ENCODE results near the gene B4GALT5. TPM values are rescaled to one million over a fixed set of nuclear protein-coding genes. Genes with fewer than 3 reads are reported as not detected.
"Not testable (repeated sequence)": the region's sequence is repeated elsewhere in the genome, so short reads cannot be mapped to it uniquely, and the experiment has no call there.

Gene B4GALT5
- total RNA-seq, 1 donor from 2014 or later, result 82.0 TPM

GRCh38 chr20:49682278-49682677 lies 31.4 kb downstream of the B4GALT5 start:
- DNase-seq (ENCODE audit: extremely low read depth, low read depth, low spot score), result no peak

- no peak for DNase-seq (ENCODE audit: extremely low read depth, low read depth, low spot score)
These were observed 31.8 kb downstream of the B4GALT5 start for GRCh38 chr20:49681850-49682216.

DNA sequence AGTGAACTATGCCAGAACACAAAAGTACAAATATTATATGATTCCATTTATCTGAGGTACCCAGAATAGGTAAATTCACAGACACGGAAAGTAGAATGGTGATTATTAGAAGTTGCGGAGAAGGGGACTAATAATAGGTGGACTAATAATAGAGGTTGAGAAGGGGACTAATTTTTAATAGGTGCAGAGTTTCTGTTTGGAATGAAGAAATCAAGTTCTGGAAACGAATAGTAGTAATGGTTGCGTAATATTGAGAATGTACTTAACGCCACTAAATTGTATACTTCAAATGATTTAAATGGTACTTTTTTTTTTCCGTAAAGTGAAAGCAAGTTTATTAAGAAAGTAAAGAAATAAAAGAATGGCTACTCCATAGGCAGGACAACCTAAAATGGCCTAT lies 33.2 kb downstream of the B4GALT5 start:
- no peak for DNase-seq (ENCODE audit: extremely low read depth, low read depth, low spot score)

DNA sequence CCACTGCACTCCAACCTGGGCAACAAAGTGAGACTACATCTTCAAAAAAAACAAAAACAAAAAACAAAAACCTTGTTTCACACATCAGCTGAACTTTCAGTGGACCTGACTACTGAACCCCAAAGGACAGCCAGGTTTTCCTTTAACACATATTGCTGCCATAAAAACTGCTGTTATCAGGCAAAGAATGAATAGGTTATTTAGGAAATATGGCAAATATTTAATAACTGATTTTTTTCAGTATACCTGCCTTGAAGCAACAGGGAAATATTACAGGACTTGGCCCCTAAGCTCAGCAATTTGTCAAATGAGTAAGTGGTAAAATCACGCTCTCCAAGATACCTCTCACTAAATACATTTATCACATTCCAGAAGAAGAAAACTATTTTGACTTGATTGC lies 34.0 kb downstream of the B4GALT5 start:
- DNase-seq (ENCODE audit: extremely low read depth, low read depth, low spot score), result no peak

- no peak for DNase-seq (ENCODE audit: extremely low read depth, low read depth, low spot score)
These were observed 35.6 kb downstream of the B4GALT5 start for GRCh38 chr20:49677777-49678758.

DNA sequence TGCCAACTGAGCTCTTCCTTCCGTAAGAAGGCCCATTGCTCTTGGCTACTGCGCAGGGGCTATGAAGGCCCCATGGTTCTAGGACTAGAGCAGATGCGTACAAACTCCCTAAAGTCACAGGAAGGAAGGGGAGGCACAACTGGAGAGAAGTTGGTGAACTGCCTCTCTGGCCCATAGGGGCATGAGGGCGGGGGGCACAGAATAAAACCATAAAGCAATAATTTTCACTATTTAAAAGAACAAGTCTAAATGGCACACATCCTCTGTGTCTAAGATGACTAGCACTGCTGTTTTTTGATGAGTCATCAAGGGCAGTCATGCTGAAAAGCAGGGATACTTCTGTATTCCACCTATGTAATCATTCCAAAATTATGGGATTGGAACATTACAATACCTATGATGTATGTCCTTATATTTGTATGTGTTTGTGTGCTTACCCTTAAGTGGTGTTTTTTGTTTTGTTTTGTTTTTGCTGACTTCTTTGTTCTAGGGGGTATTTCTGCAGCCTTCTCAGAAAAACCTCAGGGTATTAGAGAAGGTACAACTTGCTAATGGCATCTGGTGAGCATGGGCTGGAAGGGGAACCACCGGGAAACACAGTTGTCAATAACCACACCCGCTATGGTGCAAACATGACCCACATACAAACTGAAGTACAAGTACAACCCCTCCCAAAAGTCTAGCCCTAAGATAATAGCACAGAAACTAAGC lies 36.9 kb downstream of the B4GALT5 start:
- DNase-seq (ENCODE audit: extremely low read depth, low read depth, low spot score), result no peak

- DNase-seq (ENCODE audit: extremely low read depth, low read depth, low spot score), result no peak
These were observed 38.1 kb downstream of the B4GALT5 start for GRCh38 chr20:49675368-49676151.

- no peak for DNase-seq (ENCODE audit: extremely low read depth, low read depth, low spot score)
These were observed 39.0 kb downstream of the B4GALT5 start for GRCh38 chr20:49674383-49675352.

- DNase-seq (ENCODE audit: extremely low read depth, low read depth, low spot score), result no peak
These were observed 41.5 kb downstream of the B4GALT5 start for GRCh38 chr20:49672096-49672664.

GRCh38 chr20:49671433-49671832 lies 42.2 kb downstream of the B4GALT5 start:
- no peak for DNase-seq (ENCODE audit: extremely low read depth, low read depth, low spot score)

DNA sequence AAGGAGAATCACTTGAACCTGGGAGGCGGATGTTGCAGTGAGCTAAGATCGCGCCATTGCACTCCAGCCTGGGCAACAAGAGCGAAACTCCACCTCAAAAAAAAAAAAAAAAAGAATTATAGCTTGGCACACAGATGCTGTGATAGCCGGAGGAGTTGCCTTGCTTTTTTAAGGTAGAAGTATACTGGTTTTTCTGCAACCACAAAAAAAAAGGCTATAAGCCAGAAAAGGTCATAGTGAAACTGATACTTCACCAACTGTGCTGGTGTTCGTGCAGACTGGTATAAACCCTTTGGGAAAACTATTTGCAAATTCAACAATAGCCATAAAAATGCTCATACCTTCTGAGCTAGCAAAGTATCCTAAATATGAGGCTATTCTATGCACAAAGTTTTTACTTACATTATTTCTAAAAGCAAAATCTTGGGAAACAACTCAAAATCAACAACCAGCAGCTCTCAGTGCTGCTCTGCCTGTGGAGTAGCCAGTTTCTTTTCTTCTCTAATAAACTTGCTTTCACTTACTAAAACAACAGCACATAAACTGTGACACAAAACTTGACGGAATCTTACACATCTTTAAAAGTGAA lies 44.0 kb downstream of the B4GALT5 start:
- DNase-seq (ENCODE audit: extremely low read depth, low read depth, low spot score), result no peak

GRCh38 chr20:49668878-49669195 lies 44.8 kb downstream of the B4GALT5 start:
- not testable (repeated sequence) for DNase-seq (ENCODE audit: extremely low read depth, low read depth, low spot score)

GRCh38 chr20:49668181-49668877 lies 45.3 kb downstream of the B4GALT5 start:
- no peak for DNase-seq (ENCODE audit: extremely low read depth, low read depth, low spot score)

DNA sequence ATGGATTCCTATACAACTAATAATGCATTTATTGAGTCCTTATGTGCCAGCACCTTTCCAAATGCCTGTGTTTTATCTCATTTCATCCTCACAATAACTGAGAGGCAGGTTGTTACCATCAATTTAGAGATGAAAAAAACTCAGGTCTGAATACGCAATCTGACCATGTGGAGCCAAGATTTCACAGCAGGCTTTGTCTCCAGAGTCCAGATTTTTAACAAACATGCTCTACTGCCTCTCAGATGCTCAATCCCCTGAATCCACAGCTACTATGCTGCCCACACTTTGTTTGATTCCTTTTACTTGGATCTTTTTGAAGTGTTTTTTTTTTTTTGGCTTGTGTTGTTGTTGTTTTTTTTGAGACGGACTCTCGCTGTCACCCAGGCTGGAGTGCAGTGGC lies 46.8 kb downstream of the B4GALT5 start:
- no peak for DNase-seq (ENCODE audit: extremely low read depth, low read depth, low spot score)

GRCh38 chr20:49665796-49666195 lies 47.9 kb downstream of the B4GALT5 start:
- DNase-seq (ENCODE audit: extremely low read depth, low read depth, low spot score), result no peak

- no peak for DNase-seq (ENCODE audit: extremely low read depth, low read depth, low spot score)
These were observed 48.9 kb downstream of the B4GALT5 start for GRCh38 chr20:49664612-49665313.

GRCh38 chr20:49663112-49663511 lies 50.6 kb downstream of the B4GALT5 start:
- DNase-seq (ENCODE audit: extremely low read depth, low read depth, low spot score), result no peak

All from glomerular endothelial cell (primary cell).